Measurements from ENCODE around the gene MMP14.
"Not testable (repeated sequence)": the region's sequence is repeated elsewhere in the genome, so short reads cannot be mapped to it uniquely, and the experiment has no call there.

Gene MMP14

DNA sequence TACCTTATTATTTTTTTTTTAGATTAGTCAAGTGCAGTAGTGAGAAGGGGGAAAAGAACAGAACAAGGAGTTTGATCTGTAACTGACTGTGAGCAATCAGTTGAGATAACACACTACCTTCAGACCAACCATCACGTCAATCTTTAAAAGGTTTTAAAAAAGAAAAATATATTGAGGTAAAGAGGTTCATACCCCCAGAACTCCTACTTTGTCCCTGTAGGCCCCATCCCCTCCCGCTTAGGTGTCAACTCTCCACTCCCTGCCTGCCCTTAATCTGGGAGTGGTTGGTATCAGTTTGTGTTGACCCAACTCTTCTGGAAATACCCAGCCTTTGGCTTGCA lies 16.2 kb downstream of the MMP14 start:
- Histone ChIP-seq H3K9me3 (ENCODE audit: control insufficient read depth, low read length) (no peaks in the 10 kb centered on the region), H3K4me1 (peaks cover 30% of the 10 kb centered on the region), H3K27ac (peak overlapping the region; percentile 45), H3K4me3 (ENCODE audit: low read depth, low read length) (no peak overlapping the region), H3K9ac (no peak overlapping the region), H2AFZ (peak overlapping the region; percentile 92), H3K4me2 (ENCODE audit: low read length) (no peak overlapping the region), H3K79me2 (no peaks in the 10 kb centered on the region), H3K36me3 (ENCODE audit: control insufficient read depth, insufficient read depth, low read length) (no peaks in the 10 kb centered on the region), H3K27me3 (ENCODE audit: control insufficient read depth, insufficient read depth, low read length) (no peaks in the 10 kb centered on the region)
- TF ChIP-seq, protein P1, sequence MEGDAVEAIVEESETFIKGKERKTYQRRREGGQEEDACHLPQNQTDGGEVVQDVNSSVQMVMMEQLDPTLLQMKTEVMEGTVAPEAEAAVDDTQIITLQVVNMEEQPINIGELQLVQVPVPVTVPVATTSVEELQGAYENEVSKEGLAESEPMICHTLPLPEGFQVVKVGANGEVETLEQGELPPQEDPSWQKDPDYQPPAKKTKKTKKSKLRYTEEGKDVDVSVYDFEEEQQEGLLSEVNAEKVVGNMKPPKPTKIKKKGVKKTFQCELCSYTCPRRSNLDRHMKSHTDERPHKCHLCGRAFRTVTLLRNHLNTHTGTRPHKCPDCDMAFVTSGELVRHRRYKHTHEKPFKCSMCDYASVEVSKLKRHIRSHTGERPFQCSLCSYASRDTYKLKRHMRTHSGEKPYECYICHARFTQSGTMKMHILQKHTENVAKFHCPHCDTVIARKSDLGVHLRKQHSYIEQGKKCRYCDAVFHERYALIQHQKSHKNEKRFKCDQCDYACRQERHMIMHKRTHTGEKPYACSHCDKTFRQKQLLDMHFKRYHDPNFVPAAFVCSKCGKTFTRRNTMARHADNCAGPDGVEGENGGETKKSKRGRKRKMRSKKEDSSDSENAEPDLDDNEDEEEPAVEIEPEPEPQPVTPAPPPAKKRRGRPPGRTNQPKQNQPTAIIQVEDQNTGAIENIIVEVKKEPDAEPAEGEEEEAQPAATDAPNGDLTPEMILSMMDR (IDR thresholded peaks at IDR 0.05) = no peak

DNA sequence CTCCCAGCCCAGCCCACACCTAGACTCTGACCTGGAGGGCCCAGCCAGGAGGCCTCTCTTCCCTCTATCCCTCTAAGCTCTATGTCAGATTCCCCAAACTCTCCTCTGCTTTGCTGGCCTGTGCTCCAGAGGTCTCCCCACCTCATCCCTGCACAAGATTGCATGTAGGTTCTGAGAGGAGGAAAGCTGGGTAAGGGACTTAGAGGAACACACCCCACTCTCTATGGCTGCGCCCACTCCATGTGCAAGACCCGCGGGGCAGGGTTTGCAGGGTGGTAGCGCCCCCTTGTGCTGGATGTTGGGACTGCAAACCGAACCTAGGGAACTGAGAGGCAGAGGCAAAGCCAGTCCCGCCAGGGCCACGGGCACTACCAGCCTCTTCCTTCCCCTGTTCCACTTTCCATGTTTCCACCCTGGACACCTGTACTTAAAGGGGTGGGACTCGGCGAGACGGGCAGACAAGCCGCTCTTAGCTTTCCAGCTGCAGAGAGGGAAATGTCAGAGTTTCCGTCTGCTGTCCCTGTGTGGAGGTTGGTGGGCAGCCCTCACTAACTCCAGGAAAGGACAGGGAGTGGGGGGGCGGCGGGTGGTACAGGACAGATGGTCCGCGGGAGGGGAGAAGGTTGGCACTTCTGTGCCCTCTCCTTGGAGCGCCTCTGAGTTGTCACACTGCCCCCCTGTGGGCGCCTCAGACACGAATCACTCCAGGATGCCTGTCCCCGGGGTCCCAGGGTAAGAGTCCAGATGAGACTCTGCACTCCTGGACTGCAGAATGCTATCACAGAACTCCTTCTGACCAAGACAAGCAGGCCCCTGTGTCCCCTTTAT lies 16.8 kb downstream of the MMP14 start:
- peak overlapping the region; percentile 45 for H3K27ac ChIP-seq
- TF ChIP-seq, protein P1 (IDR thresholded peaks at IDR 0.05) = peak; percentile 97
- H3K4me2 ChIP-seq (ENCODE audit: low read length) = peak overlapping the region; percentile 88
- H3K36me3 ChIP-seq (ENCODE audit: control insufficient read depth, insufficient read depth, low read length) = no peaks in the 10 kb centered on the region
- no peaks in the 10 kb centered on the region for H3K79me2 ChIP-seq
- peak overlapping the region; percentile 92 for H2AFZ ChIP-seq
- H3K9me3 ChIP-seq (ENCODE audit: control insufficient read depth, low read length) = no peaks in the 10 kb centered on the region
- H3K4me3 ChIP-seq (ENCODE audit: low read depth, low read length) = peak overlapping the region; percentile 56
- H3K4me1 ChIP-seq = peaks cover 24% of the 10 kb centered on the region
- no peaks in the 10 kb centered on the region for H3K27me3 ChIP-seq (ENCODE audit: control insufficient read depth, insufficient read depth, low read length)
- no peak overlapping the region for H3K9ac ChIP-seq

DNA sequence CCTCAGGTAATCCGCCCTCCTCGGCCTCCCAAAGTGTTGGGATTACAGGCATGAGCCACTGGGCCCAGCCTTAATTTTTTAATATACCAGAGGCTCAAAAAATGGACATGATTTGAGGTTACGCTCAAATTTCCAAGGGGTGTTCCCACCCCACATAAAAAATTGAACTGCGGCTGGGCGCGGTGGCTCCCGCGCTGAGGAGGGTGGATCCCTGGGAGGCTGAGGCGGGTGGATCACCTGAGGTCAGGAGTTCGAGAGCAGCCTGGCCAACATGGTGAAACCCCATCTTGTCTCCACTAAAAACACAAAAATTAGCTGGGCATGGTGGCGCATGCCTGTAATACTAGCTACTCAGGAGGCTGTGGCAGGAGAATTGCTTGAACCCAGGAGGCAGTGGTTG lies 17.9 kb downstream of the MMP14 start:
- not testable (repeated sequence) for H3K9ac ChIP-seq; H3K79me2 ChIP-seq; H3K27me3 ChIP-seq (ENCODE audit: control insufficient read depth, insufficient read depth, low read length); H3K9me3 ChIP-seq (ENCODE audit: control insufficient read depth, low read length); H3K27ac ChIP-seq; H2AFZ ChIP-seq; H3K36me3 ChIP-seq (ENCODE audit: control insufficient read depth, insufficient read depth, low read length); H3K4me3 ChIP-seq (ENCODE audit: low read depth, low read length); H3K4me2 ChIP-seq (ENCODE audit: low read length)
- H3K4me1 ChIP-seq = peaks cover 14% of the 10 kb centered on the region

DNA sequence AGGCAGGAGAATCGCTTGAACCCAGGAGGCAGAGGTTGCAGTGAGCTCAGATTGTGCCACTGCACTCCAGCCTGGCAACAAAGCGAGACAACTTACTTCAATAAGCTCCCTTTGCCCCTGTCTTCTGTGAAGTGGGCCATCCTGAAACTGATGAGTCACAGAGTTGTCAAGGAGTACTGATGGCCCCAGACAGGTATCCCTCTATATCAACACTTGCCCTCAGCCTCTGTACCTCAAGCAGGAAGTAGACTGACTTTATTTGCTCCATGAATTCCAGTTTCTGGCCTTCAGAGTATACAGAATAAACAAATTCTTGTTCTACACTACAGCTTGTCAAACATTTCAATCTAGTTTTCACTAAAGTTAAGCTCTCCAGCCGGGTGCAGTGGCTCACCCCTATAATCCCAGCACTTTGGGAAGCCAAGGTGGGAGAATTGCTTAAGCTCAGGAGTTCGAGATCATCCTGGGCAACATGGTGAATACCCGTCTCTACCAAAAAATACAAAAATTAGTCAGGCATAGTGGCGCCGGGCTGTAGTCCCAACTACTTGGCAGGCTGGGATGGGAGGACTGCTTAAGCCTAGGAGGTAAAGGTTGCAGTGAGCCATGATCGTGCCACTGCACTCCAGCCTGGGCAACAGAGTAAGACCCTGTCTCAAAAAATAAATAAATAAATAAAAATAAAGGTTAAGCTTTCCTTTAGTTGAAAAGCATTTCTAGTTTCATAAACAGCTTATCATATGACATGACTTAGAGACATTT lies 18.8 kb downstream of the MMP14 start:
- H3K27ac ChIP-seq = no peak overlapping the region
- no peaks in the 10 kb centered on the region for H3K9me3 ChIP-seq (ENCODE audit: control insufficient read depth, low read length)
- peaks cover 9% of the 10 kb centered on the region for H3K4me1 ChIP-seq
- no peaks in the 10 kb centered on the region for H3K79me2 ChIP-seq
- H3K4me3 ChIP-seq (ENCODE audit: low read depth, low read length) = no peak overlapping the region
- H3K36me3 ChIP-seq (ENCODE audit: control insufficient read depth, insufficient read depth, low read length) = no peaks in the 10 kb centered on the region
- H3K9ac ChIP-seq = no peak overlapping the region
- no peak overlapping the region for H3K4me2 ChIP-seq (ENCODE audit: low read length)
- no peak overlapping the region for H2AFZ ChIP-seq
- TF ChIP-seq, protein P1 (IDR thresholded peaks at IDR 0.05) = no peak
- no peaks in the 10 kb centered on the region for H3K27me3 ChIP-seq (ENCODE audit: control insufficient read depth, insufficient read depth, low read length)

DNA sequence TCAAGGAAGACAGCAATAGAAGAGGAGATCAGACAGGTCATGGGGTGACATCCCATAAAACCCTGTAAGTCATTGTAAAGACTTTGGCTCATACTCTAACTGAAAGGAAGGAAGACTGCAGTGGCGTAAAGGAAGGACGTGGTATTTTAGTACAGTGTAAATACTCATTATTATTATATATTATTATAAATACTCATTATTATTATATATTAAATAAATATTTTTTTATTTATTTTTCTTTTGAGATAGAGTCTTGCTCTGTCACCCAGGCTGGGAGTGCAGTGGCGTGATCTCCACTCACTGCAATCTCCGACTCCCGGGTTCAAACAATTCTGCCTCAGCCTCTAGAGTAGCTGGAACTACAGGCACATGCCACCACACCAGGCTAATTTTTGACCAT lies 20.0 kb downstream of the MMP14 start:
- H3K4me1 ChIP-seq = peaks cover 4% of the 10 kb centered on the region
- H3K4me3 ChIP-seq (ENCODE audit: low read depth, low read length) = no peak overlapping the region
- no peaks in the 10 kb centered on the region for H3K36me3 ChIP-seq (ENCODE audit: control insufficient read depth, insufficient read depth, low read length)
- no peak overlapping the region for H2AFZ ChIP-seq
- H3K27me3 ChIP-seq (ENCODE audit: control insufficient read depth, insufficient read depth, low read length) = no peaks in the 10 kb centered on the region
- TF ChIP-seq, protein P1 (IDR thresholded peaks at IDR 0.05) = no peak
- no peak overlapping the region for H3K9ac ChIP-seq
- no peak overlapping the region for H3K4me2 ChIP-seq (ENCODE audit: low read length)
- no peaks in the 10 kb centered on the region for H3K79me2 ChIP-seq
- no peak overlapping the region for H3K27ac ChIP-seq
- H3K9me3 ChIP-seq (ENCODE audit: control insufficient read depth, low read length) = no peaks in the 10 kb centered on the region

DNA sequence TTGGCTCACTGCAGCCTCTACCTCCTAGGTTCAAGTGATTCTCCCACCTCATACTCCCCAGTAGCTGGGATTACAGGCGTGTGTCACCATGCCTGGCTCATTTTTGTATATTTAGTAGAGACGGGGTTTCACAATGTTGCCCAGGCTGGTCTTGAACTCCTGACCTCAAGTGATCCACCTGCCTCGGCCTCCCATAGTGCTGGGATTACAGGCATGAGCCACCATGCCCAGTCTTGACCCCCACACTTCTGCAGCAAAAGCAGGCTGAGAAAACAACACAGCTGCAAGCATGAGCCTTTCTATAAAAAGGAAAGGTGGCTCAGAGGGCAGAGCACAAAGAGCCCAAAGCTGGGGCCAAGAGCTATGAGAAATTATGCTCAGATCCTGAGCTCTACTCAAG lies 24.0 kb downstream of the MMP14 start:
- not testable (repeated sequence) for H3K27ac ChIP-seq; H3K4me1 ChIP-seq; H3K4me2 ChIP-seq (ENCODE audit: low read length); H3K9ac ChIP-seq; H2AFZ ChIP-seq; H3K36me3 ChIP-seq (ENCODE audit: control insufficient read depth, insufficient read depth, low read length); H3K9me3 ChIP-seq (ENCODE audit: control insufficient read depth, low read length); H3K4me3 ChIP-seq (ENCODE audit: low read depth, low read length); H3K79me2 ChIP-seq; H3K27me3 ChIP-seq (ENCODE audit: control insufficient read depth, insufficient read depth, low read length)
